ENCODE measurements around the gene FOXO6. TPM values are rescaled to one million over a fixed set of nuclear protein-coding genes. Genes with fewer than 3 reads are reported as not detected.

FOXO6 gene
- total and polyA plus RNA-seq, 9 of the 15 experiments (the other 6 are each of a cell fraction or from before 2014, with no cell fraction given): 0.04 to 0.31 (median 0.12) TPM; not detected in 5

DNA sequence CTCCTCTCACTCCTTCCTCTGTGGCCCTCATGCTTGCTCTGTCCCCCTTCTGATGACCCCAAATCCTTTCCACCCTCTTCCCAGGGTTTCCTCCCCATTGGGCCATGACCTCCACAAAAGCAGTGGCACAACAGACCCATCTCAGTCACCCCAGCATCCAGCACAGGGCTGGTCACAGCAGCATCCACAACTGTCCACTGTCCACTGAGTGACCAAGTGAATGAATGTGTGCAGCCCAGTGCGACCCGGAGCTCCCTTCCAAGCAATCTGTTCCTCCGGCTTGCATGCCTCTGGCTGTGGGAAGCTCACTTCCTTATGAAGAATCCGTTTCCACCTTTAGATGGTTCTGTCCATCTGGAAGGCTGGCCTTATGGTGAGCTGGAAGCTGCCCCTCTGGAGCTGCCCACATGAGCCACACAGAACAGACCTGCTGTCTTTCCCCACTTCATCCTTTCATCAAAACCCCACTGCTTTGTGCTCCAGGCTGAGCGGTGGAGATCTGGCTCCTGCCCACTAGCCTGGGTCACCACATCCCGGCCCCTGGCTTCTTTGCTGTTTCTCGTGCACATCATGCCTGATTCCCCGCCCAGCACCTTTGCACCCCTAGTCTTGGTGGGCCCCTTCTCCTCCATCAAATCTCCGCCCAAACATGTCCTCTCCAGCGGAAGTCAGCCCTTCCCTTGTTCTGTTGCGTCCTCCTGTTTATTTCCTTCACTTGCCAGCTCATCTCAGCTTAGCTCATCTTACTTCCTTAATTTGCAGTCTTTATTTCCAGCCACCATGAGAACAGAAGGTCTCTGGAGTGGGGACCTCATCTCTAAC is 66.9 kb downstream of the FOXO6 start (continued):
- TF ChIP-seq ZNF384 (IDR thresholded peaks at IDR 0.05; ENCODE audit: low read depth, low read length): no peak
- no peak for TF ChIP-seq GATAD2A (IDR thresholded peaks at IDR 0.05)

DNA sequence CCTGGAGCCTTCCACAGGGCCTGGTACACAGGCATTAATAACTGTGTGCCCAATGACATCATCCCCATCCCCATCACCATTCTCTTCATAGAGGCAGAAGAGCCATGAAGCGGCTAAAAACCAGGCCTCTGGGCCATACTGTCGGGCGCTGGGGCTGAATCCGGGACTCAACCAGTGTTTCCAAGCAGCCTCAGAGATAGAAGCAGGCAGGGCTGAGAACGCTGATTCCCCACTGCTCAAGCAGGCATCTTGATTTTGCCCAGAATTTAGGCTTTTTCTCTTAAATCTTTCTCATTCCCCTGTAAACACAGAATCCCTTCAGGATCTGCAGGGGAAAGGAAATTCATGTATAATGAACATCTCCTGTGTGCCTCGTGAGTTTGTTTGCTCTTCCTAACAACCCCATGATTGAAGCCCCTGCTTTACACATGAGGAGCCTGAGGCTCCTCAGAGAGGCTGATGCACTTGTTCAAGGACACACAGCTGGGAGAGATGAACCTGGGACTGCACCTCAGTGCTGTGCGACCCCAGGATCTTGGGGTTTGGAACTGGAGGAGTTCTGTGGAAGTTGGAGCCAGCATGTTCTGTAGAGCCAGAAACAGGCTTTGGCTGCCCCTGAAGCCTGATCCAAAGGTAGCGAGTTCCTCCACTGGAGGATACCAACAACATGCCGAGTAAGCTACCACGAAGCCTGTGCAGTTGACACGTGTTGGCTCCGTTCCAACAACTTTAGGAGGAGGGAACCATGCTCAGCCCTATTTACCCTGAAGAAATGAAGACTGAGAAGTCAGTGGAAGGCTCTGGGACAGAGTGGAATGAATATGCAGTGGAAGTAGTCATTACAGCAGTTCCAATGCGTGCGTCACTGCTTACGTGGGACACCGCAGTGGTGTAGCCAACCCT is 67.8 kb downstream of the FOXO6 start:
- Histone ChIP-seq H3K4me1 (replicated peaks in 1 of 2; ENCODE audit: control insufficient read depth in 2 of 2, insufficient read depth in 2 of 2, low read length in 2 of 2) (peaks cover 7 to 20% of the 10 kb centered on the region in 2 experiments; a peak in 3 of 5 replicates), H3K9ac (ENCODE audit: insufficient read depth in 1 of 2, low read depth in 2 of 2, low read length in 2 of 2) (no peak overlapping the region), H4K20me1 (replicated peaks; ENCODE audit: control insufficient read depth, insufficient read depth, low read length) (peaks cover 18% of the 10 kb centered on the region), H3K79me2 (ENCODE audit: control insufficient read depth, insufficient read depth, low read length) (no peaks in the 10 kb centered on the region), H3K36me3 (ENCODE audit: control insufficient read depth, insufficient read depth, low read length) (no peaks in the 10 kb centered on the region), H3K27ac (ENCODE audit: extremely low read depth, low read depth, low read length) (no peak overlapping the region), H3K9me1 (ENCODE audit: control insufficient read depth, insufficient read depth, low read length) (peaks cover 2% of the 10 kb centered on the region), H3K4me2 (ENCODE audit: insufficient read depth, low read length) (no peak overlapping the region), H3K4me3 (no peak overlapping the region), H3K9me3 (replicated peaks; ENCODE audit: control insufficient read depth, insufficient read depth, low read depth, low read length) (peaks cover 3% of the 10 kb centered on the region; the same call in 1 of the 2 replicates), H3K27me3 (ENCODE audit: control insufficient read depth in 2 of 2, insufficient read depth in 2 of 2, low read length in 2 of 2) (peaks cover 18 to 42% of the 10 kb centered on the region in 2 experiments), H2AFZ (ENCODE audit: low read depth, low read length) (no peak overlapping the region)
- CTCF ChIA-PET (ENCODE audit: low intra/inter-chr PET ratio): no interaction called here
- BruUV-seq (replicated peaks): no TSS peak
- POLR2A ChIA-PET: no interaction called here
- FAIRE-seq (no peak), DNase-seq (ENCODE audit: extremely low read depth in 1 of 4, low spot score in 3 of 4) (peak in 1 of 4 experiments; percentile 17), ATAC-seq (no peak)
- intact Hi-C loops (cut with micrococcal nuclease) (loop anchor here (10.0 kb wide), 1 partner anchor 394 kb away; no protein-coding TSS in a partner anchor), in situ Hi-C loops (cut with MboI) (no loop called here)
- TF ChIP-seq, protein P1, sequence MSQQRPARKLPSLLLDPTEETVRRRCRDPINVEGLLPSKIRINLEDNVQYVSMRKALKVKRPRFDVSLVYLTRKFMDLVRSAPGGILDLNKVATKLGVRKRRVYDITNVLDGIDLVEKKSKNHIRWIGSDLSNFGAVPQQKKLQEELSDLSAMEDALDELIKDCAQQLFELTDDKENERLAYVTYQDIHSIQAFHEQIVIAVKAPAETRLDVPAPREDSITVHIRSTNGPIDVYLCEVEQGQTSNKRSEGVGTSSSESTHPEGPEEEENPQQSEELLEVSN (IDR thresholded peaks at IDR 0.05; ENCODE audit: borderline replicate concordance in 1 of 2, extremely low read depth in 1 of 2, insufficient read depth in 1 of 2, insufficient read length in 1 of 2, low read depth in 1 of 2, low read length in 1 of 2, poor library complexity in 1 of 2, severe bottlenecking in 1 of 2): peak in 1 of 2 experiments; percentile 36
- TF ChIP-seq ZFP36 (IDR thresholded peaks at IDR 0.05; ENCODE audit: low read depth, low read length, partially characterized antibody): peak; percentile 37
- TF ChIP-seq HNRNPLL (IDR thresholded peaks at IDR 0.05; ENCODE audit: low read depth, low read length, poor library complexity, severe bottlenecking): no peak
- TF ChIP-seq, protein P2, sequence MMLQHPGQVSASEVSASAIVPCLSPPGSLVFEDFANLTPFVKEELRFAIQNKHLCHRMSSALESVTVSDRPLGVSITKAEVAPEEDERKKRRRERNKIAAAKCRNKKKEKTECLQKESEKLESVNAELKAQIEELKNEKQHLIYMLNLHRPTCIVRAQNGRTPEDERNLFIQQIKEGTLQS (IDR thresholded peaks at IDR 0.05): peak; percentile 9; the same call in 1 of the 2 replicates
- TF ChIP-seq, protein P2 (CRISPR knock-in tag; conservative IDR thresholded peaks at IDR 0.05): no peak
- TF ChIP-seq BCOR (IDR thresholded peaks at IDR 0.05): 0 out of 2 replicates have a peak, but pooled peaks have one; percentile 27
- TF ChIP-seq NFIC (IDR thresholded peaks at IDR 0.05): peak; percentile 85
- no peak for TF ChIP-seq CHD1 (IDR thresholded peaks at IDR 0.05; ENCODE audit: low read length)
- WGBS (ENCODE audit: insufficient coverage, low coverage, missing lambda C conversion rate): 6% methylated on average over 16 of the region's 16 CpGs

Measured in K562 (cell line).